GM12878 (cell line): ENCODE data around the gene FBXO15. TPM values are rescaled to one million over a fixed set of nuclear protein-coding genes. Genes with fewer than 3 reads are reported as not detected.

ENCODE experiments used
- ATAC-seq: fragments of 200-7000 bp; cut with Tn5 transposase; 3 replicates; pipeline ENCODE4 v1.9.1; 2020; ENCODE audit warnings: mild to moderate bottlenecking, moderate library complexity
- BruUV-seq: library from RNA; stranded (reverse); fragments of 400-500 nt; replicated peaks from 2 replicates; lab custom pipeline; 2021; lab: Mats Ljungman, UMichigan
- CTCF ChIA-PET: fragments of 300-600 bp; sonication (Branson Sonifier 250); formaldehyde crosslinking; extraction: SDS; loops from one replicate; lab custom pipeline; 2021; ENCODE audit warnings: inconsistent platforms; lab: Yijun Ruan, JAX
- POLR2A ChIA-PET: fragments of 350-600 bp; formaldehyde crosslinking; extraction: SDS; loops from one replicate; lab custom pipeline; 2021; ENCODE audit warnings: inconsistent platforms; lab: Charles Lee
- RAD21 ChIA-PET: fragments of 300-600 bp; sonication (Branson Sonifier 250); formaldehyde crosslinking; loops from one replicate; lab custom pipeline; 2023; ENCODE audit warnings: antibody characterized with exemption; ENCODE audit not compliant: unreplicated experiment; lab: Charles Lee
- SMC1A ChIA-PET: fragments of 300-600 bp; sonication (Branson Sonifier 250); formaldehyde crosslinking; loops from one replicate; lab custom pipeline; 2023; ENCODE audit not compliant: unreplicated experiment, uncharacterized antibody; lab: Charles Lee
- DNase-seq: peaks from one replicate; pipeline ENCODE4 v3.0.0-alpha.2; 2011; ENCODE audit warnings: low read depth, low spot score
- FAIRE-seq: peaks from 3 replicates; lab custom pipeline; 2011; peaks lifted over from hg19 to GRCh38; lab: Jason Lieb, UNC
- H2AFZ ChIP-seq: 2 replicates; pipeline ENCODE4 v1.6.0; 2011; ENCODE audit warnings: low read depth, low read length, control low read depth; ENCODE audit not compliant: control insufficient read depth
- H3K27ac ChIP-seq: 2 replicates; pipeline ENCODE4 v1.5.1; 2011; ENCODE audit warnings: control low read depth; ENCODE audit not compliant: control insufficient read depth, insufficient read depth
- H3K27me3 ChIP-seq, 2 experiments: replicated peaks in 1 of 2; 2 replicates each; pipeline versions ENCODE4 v1.6.0 to v1.6.1; 2011; ENCODE audit warnings: low read length in 1 of 2; ENCODE audit not compliant: control insufficient read depth in 2 of 2, insufficient read depth in 2 of 2
- H3K36me3 ChIP-seq, 2 experiments: 2 replicates each; pipeline ENCODE4 v1.5.1; 2011; ENCODE audit warnings: low read length in 1 of 2; ENCODE audit not compliant: control insufficient read depth in 2 of 2, insufficient read depth in 2 of 2
- H3K4me1 ChIP-seq: 2 replicates; pipeline ENCODE4 v1.6.1; 2011; ENCODE audit warnings: mild to moderate bottlenecking, low read length, moderate library complexity, mixed read lengths; ENCODE audit not compliant: control insufficient read depth, insufficient read depth
- H3K4me2 ChIP-seq: 2 replicates; pipeline ENCODE4 v1.6.0; 2011; ENCODE audit warnings: control low read depth; ENCODE audit not compliant: control insufficient read depth, insufficient read depth
- H3K4me3 ChIP-seq: fragments of 200-600 bp; sonication (generic); 2 replicates; pipeline ENCODE4 v1.5.1; 2016
- H3K79me2 ChIP-seq: 2 replicates; pipeline ENCODE4 v1.6.0; 2011; ENCODE audit warnings: low read length; ENCODE audit not compliant: control insufficient read depth, insufficient read depth
- H3K9ac ChIP-seq: 2 replicates; pipeline ENCODE4 v1.8.0; 2011; ENCODE audit warnings: low read length, control low read depth, mixed read lengths; ENCODE audit not compliant: control insufficient read depth, insufficient read depth
- H3K9me3 ChIP-seq: replicated peaks from 3 replicates; pipeline ENCODE4 v1.5.1; 2011; ENCODE audit warnings: mild to moderate bottlenecking, low read length; ENCODE audit not compliant: control insufficient read depth, insufficient read depth
- H4K20me1 ChIP-seq: 2 replicates; pipeline ENCODE4 v1.6.0; 2011; ENCODE audit not compliant: control insufficient read depth, insufficient read depth
- CEBPZ ChIP-seq: fragments of 150-350 bp; IDR thresholded peaks from 2 replicates; pipeline ENCODE4 v1.6.1; 2016; ENCODE audit warnings: low read depth, low read length
- JUNB ChIP-seq: IDR thresholded peaks from 2 replicates; pipeline ENCODE4 v1.6.1; 2016; ENCODE audit warnings: antibody characterized with exemption, mild to moderate bottlenecking
- POLR2A ChIP-seq: IDR thresholded peaks from 2 replicates; pipeline ENCODE4 v1.6.1; 2011; ENCODE audit warnings: low read depth, mild to moderate bottlenecking, low read length
- SMAD5 ChIP-seq: IDR thresholded peaks from 2 replicates; pipeline ENCODE4 v1.6.1; 2016; ENCODE audit warnings: antibody characterized with exemption, low read depth
- SREBF1 ChIP-seq: IDR thresholded peaks from 2 replicates; pipeline ENCODE4 v1.6.1; 2012; ENCODE audit warnings: mild to moderate bottlenecking, low read length
- SRF ChIP-seq, 2 experiments: IDR thresholded peaks; 2 replicates each; pipeline ENCODE4 v1.6.1; 2011; ENCODE audit warnings: low read depth in 2 of 2, low read length in 2 of 2, mild to moderate bottlenecking in 1 of 2, moderate library complexity in 1 of 2
- WGBS: methylation state at CpG from one replicate; pipeline ENCODE4 v1.1.6; 2016; ENCODE audit warnings: low lambda C conversion rate; ENCODE audit not compliant: insufficient replicate concordance, insufficient coverage; ENCODE audit errors: missing lambda C conversion rate; 5-methylcytosine and 5-hydroxymethylcytosine counted together
- in situ Hi-C: fragments of 300-500 bp; cut with MboI; formaldehyde crosslinking; loops from 9 replicates; pipeline ENCODE4 v1.14.3; 2018; ENCODE audit warnings: mixed read lengths
- intact Hi-C: fragments of 100-400 bp; cut with micrococcal nuclease; formaldehyde crosslinking; loops from one replicate; pipeline ENCODE4 v1.14.2; 2022; ENCODE audit not compliant: unreplicated experiment
- polyA plus RNA-seq, 11 experiments: library from polyadenylated mRNA; depleted of rRNA in 4 of 11; unstranded in 6 of 11; stranded (reverse) in 5 of 11; fragments of >200 nt; fragmentation: Nextera tagmentation in 4 of 11; fragmentation: Illumina TruSeq in 1 of 11; extraction: Ambion mirVana in 4 of 11; extraction: Trizol in 1 of 11; gene quantifications; 1 replicate in 1 of 11; 2 replicates in 10 of 11; pipeline versions ENCODE4 v1.2.1 to v1.2.3, GENCODE V29; 2011 to 2016; ENCODE audit warnings: inconsistent platforms in 2 of 11, missing spikeins in 2 of 11, low read depth in 1 of 11
- total RNA-seq, 4 experiments: library from RNA; depleted of rRNA in 3 of 4; stranded (reverse); fragments of >200 nt in 3 of 4; fragmentation: Illumina TruSeq in 1 of 4; extraction: Trizol in 1 of 4; gene quantifications; 2 replicates each; pipeline versions ENCODE4 v1.2.1 to v1.2.3, GENCODE V29; 2013 to 2021

The FBXO15 gene
- total and polyA plus RNA-seq, 10 of the 15 experiments (the other 5 are each of a cell fraction or from before 2014, with no cell fraction given), result 0.06 to 0.90 (median 0.22) TPM; not detected in 3

DNA sequence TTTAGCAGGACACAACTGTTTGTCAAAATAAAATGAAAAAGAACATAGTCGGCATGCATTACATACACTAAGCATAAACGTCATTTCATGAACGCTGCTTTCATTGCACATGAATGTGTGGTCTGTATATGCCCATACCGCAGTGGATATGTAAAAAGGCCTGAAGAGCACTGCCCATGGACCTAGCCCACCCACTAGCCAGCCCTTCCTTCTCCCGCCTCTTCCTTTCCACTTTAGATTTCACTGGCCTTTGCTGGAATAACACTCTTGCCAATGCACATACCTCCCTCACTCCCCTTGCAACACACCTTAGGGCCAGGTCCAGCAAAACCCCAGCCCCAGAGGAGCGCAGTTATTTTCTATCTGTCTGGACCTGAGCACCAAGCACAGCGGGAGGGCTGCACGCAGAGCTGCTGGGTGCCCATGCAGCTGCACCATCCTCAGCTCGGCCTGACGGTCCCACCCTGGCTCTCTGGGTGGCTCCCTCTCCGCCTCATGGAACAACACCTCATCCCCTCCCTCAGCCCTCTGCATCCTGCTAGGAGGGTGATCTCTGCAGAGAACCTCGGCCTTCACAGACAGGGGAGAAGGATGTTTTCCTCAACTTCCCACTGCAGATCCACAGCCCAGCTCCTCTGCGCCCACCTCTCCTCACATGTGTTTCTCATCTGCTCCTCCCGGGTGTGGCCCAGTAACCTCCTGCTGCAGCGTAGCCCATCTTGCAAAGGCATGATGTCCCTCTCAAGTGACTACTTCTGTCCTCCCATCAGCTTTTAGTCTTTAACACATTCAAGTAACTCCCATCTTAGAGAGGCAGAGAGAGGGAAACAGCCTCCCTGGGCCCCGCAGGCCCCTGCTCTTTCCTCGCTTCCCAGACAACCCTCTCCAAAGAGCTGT lies 72.7 kb downstream of the FBXO15 start:
- no peak overlapping the region for H3K9ac ChIP-seq
- no peaks in the 10 kb centered on the region for H3K79me2 ChIP-seq
- no peak overlapping the region for H2AFZ ChIP-seq
- H3K27ac ChIP-seq, result no peak overlapping the region
- CTCF ChIA-PET, result no interaction called here
- DNase-seq (no peak), ATAC-seq (no peak), FAIRE-seq (no peak)
- no peaks in the 10 kb centered on the region for H4K20me1 ChIP-seq
- H3K4me1 ChIP-seq, result no peaks in the 10 kb centered on the region
- no peaks in the 10 kb centered on the region for H3K36me3 ChIP-seq
- in situ Hi-C loops, result no loop called here
- RAD21 ChIA-PET, result no interaction called here
- SMC1A ChIA-PET, result no interaction called here
- TF ChIP-seq SMAD5 (no peak), SREBF1 (no peak), CEBPZ (no peak), POLR2A (no peak), SRF (IDR thresholded peaks at IDR 0.05; ENCODE audit: low read depth in 2 of 2, low read length in 2 of 2) (no peak), JUNB (no peak)
- POLR2A ChIA-PET, result no interaction called here
- intact Hi-C loops, result no loop called here
- 52% methylated on average over 17 of the region's 17 CpGs for WGBS
- no peak overlapping the region for H3K4me3 ChIP-seq
- H3K27me3 ChIP-seq, result peaks cover 0 to 1% of the 10 kb centered on the region in 2 experiments; a peak in 2 of 4 replicates
- BruUV-seq, result no TSS peak
- H3K9me3 ChIP-seq, result no peaks in the 10 kb centered on the region
- H3K4me2 ChIP-seq, result no peak overlapping the region
